GM21619 (cell line): ENCODE measurements around the gene ZNF283.
A peak's percentile ranks its signal among the peaks of the same experiment; 100 is the strongest.

ENCODE experiments used
- ATAC-seq: cut with Tn5 transposase; IDR thresholded peaks from one replicate; pipeline ENCODE4 v1.9.1; 2021; ENCODE audit not compliant: unreplicated experiment

The ZNF283 gene

GRCh38 chr19:43826787-43827754, at the start of gene ZNF283:
Gene ZNF283 (plus strand): TSS chr19:43827321. CDS start chr19:43833505, 6,184 bp downstream.
- no peak for ATAC-seq

GRCh38 chr19:43778651-43779050, 48.5 kb upstream of the ZNF283 start:
- no peak for ATAC-seq

DNA sequence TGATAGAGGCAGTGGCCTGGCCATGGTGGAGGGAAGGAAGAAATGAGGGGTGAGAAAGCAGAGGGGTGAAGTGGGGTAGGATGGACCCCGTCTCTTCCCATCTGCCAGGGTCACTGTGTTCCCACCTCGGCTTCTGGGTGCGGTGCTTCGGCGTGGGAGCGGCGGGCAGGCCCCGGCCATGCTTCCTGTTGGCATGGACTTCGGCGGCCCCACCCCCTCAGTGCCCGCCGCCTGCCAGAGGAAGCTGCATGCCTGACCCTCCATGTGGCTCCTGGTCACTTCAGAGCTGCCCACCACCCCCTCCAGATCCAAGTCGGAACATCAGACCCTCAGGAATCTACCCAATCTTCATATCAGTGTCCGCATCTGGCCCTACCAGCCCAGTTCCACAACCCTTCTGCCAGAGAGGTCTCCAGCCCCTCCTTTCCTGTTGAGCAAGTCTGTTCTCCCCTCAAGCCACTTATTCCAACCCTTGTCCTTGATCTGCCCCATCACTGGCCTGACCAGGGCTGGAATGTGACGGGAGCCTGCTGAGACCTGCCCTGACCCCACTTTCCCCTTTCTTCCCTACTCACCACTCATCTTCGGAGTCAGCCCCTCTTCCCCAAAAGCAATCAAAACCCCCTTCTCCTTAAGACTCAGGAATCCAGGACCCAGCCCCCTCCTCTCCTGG, 47.8 kb upstream of the ZNF283 start:
- no peak for ATAC-seq

DNA sequence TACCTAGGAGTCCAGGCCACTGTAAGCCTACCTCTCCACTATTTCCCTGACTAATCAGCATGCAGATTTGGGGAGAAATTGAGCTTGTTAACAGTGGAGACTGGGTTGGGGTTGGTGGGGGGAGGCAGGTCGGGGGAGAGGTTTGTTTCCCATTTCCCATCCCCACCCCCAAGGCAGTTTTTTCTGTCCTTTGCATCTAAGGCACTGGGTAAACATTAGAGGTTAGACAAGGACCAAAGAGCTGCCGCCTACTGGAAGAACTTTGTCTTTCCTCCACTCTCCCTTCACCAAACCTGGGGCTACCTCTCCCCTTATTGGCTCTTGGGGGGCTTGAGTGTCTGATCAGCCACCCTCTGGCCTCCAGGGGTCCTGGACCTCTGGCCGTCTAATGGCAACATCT, 47.3 kb upstream of the ZNF283 start:
- ATAC-seq, result no peak

DNA sequence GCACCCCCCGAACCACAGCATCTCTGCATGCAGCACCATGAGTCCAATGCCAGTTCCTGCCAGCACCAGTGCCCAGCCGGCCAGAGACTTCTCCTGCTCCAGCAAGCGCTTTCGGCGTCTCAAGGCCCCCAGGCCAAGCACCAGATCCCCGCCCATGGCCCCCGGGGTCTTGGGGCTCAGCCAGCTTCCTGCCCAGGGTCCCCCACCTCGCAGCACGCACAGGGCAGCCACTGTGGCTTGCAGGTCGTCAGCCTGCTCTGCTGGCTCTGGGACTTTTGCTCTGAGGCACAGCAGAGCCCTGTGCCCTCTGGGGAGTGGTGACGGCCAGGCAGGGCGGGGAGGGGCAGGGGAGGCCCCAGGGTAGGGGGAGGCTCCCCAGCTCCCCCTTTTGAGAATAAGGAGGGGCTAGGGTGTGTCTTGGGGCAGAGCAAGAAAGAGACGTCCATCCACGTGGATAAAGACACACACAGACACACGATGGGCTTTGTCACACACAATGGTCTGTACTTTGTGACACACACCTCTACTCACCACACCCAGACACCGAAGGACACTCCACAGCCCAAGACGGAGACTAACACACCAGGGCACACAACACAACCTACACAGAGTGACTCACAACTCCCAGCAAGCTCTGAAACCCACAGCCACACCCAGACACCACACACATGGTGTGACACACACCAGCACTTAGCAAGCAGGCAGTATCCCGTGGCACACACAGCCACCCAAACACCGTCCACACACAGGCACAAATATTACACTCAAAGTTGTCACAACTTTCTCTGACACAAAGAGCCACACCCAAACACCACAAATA, 46.2 kb upstream of the ZNF283 start, which contains the start of gene KCNN4:
KCNN4 (minus strand) TSS at position 268 of the 820 bp plus-strand sequence; CDS start at position 156, 112 bp downstream.
- ATAC-seq, result no peak

DNA sequence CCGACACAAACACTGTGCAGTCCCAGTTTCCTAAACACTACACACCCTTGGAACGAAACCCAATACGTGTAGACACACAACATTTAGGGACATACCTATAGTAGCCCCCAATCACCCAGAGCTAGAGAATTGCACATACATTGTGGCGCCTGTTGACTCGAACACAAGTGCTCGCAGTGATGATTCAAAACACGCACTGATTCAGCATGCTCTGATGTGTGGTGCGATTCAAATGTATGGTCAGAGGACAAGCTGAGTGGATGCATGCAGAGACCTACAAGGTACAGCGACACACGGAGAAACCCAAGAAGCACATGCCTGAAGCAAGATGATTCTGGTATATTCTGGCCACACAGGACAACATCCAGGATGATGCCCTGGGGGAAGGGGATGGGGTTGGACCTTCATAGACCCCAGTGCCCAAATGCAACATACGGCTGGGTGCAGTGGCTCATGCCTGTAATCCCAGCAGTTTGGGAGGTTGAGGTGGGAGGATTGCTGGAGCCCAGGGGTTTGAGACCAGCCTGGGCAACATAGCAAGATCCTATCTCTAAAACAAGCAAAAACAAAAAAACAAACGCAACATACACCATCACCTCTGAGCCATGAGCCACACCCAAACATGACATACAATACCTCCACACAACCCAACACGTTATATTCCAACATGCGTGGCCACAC, 45.4 kb upstream of the ZNF283 start:
- no peak for ATAC-seq

DNA sequence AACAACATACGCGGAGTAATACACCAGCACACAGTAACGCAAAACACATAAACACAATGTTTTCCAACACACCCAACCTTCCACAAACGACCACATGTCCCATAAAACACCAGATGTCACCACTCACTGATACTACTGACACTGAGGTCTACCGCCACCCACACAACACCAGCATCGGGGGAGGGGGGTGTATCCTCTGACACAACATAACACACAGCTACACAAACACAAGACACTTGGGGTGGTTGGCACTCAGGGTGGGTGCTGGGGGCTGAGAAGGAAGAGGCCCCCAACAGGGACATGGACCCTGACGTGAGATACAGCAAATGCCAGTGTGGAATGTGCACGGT, 44.8 kb upstream of the ZNF283 start:
- no peak for ATAC-seq

- ATAC-seq, result no peak
These were observed 44.4 kb upstream of the ZNF283 start for GRCh38 chr19:43782689-43783231.

DNA sequence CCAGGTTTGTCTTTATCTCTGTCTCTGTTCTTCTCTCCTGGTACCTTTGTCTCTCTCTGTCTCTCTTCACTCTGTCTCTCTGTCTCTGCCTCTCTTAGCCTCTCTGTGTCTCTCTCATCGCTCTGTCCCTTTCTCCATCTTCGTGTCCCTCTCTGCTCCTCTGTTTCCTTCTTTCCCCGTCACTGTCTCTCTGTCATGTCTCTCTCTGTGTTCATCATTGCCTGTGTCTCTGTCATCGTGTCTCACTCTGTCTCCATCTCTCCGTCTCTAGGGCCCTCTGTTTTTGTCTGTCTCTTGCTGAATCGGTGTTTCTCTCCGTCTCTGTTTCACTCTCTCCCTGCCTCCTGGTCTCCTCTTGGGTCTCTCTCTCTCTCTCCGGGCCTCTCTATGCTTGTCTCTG, 43.5 kb upstream of the ZNF283 start:
- no peak for ATAC-seq

DNA sequence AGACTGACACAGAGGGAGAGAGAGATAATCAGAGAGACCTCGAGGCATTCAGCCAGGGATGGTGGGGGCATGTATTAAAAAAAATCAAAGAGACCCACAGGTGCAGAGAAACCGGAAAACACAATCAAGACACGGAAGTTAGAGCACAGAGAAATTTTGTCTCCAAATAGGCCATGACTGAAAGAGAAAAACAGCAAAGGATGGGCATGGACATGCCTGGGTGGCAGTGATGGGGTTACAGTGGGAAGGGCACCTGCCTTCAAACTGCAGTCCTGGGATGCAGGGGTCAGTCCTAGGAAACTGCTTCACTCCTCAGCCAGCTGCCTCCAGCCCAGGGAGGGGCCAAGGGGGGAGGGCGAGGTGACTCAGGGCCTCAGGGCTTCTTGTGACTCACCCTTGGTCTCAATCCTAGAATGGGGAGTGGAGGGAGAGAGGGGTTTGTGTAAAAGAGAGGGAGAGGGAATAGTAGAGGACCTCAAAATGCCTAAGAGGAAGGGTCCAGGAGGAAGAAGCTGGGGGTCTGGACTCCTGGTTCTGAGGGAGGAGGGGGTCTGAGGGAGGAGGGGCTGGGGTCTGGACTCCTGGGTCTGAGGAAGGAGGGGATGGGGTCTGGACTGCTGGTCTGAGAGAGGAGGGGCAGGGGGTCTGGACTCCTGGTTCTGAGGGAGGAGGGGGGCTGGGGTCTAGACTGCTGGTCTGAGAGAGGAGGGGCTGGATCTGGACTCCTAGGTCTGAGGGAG, 42.7 kb upstream of the ZNF283 start:
- ATAC-seq, result no peak

GRCh38 chr19:43784981-43785808, 41.9 kb upstream of the ZNF283 start:
- peak; percentile 46 for ATAC-seq

DNA sequence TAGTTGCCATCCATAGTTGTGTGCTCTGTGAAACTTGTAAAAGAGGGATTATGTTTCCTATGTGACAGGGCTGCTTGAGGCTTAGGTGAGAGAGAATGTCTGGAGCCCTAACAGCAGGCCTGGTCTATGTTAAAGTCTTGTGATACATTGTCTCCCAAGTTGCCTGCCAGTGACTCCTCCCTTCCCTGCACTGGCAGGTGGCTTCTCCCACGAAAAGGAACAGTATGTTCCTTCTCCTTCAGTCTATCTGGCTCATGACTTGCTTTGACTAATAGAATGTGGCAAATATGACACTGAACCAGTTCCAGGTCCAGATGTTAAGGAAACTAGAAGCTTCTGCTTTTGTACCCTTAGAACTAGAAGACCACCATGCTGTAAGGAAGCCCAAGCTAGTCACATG, 40.5 kb upstream of the ZNF283 start:
- ATAC-seq, result no peak

DNA sequence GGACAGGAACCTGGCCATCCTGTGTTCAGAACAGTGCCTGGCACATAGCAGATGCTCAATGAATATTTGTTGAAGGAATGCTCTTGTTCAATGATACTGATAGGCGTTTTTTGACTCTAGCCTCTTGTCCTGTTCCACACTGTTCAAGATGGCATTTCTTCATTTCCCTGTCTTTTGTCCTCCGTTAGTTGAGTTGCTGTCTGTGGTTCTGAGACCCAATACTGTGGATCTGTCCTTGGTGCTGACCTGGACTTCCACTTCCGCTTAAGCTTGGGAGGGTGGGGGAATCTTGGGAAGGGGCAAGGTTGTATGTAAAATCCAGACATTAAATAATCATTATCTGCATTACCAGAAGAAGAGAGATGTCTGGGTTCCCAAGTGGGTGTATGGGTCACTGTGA, 38.1 kb upstream of the ZNF283 start:
- no peak for ATAC-seq

DNA sequence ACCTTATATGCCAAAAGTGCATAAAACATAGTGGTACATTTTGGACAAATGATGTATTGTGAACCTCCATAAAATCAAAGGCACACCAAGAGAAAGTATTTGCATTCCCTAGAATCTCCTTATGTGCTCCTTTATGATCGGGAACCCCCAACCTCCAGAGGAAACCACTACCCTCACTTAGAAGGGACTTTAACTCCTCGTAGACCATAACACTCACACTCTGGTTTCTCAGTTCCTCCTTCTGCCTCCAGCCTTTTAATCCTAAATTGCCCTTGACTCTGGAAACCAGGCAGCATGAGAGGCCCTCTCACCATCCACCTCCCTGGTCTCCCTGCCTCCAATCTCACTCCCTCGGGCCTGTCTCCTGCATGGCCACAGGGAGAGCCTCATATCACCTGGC, 36.5 kb upstream of the ZNF283 start:
- ATAC-seq, result no peak

DNA sequence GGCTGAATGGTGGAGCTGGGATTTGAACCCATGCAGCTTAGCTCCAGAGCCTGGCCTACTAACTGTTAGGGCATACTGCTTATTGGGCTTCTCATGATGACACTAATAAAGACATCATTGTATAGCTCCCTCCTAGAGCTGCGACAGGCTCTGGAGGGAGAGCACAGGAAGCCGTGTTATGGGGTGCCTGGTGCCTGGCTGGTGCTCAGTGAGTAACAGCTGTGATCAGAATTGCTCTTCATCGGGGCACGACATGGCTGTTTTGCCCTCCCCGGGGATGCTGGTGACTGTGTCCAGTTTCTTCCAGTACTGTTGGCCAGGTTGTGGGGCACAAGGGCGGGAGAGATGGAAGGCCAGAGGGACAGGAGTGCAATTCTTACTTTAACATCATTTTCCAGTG, 30.0 kb upstream of the ZNF283 start:
- no peak for ATAC-seq

DNA sequence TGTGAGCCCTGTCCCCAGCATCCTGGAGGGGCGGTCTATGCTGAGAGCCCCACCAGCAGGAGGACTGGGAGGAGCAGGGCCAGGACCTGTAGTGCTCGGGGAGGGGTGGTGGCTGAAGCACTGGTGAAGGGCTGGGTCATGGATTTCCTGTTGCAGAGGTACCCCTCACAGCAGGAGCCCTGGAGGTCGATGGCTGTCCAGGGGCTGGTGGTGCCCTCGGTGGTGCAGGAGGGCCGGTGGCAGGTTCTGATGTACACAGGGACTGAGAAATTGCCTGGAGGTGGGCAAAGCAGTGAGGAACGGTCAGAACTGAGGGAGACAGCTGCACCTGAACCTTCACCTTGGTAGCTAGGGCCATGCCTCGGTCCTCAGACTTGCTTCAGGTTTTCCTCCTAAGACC, 29.6 kb upstream of the ZNF283 start:
- no peak for ATAC-seq

DNA sequence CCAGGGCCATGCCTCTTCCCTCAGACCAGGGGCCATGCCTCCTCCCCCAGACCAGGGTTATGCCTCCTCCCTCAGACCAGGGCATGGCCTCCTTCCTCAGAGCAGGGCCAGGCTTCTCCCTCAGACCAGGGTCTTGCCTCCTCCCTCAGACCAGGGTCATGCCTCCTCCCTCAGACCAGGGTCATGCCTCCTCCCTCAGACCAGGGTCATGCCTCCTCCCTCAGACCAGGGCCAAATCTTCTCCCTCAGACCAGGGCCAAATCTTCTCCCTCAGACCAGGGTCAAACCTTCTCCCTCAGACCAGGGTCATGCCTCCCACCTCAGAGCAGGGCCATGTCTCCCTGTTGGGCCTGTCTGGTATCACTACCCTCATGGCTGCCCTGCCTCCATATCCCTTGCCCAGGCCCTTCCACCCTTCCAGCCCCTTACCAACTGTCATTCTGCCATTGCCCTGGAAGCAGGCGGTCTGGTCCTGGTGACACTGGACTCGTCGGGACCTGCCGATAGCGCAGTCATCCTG, 29.0 kb upstream of the ZNF283 start:
- ATAC-seq, result no peak

GRCh38 chr19:43798546-43799409, 28.3 kb upstream of the ZNF283 start:
- ATAC-seq, result no peak
